Measurements from ENCODE around the gene CEBPB. TPM values are rescaled to one million over a fixed set of nuclear protein-coding genes. Genes with fewer than 3 reads are reported as not detected.

CEBPB gene
- total RNA-seq, 6 experiments from 2014 or later: 130 to 182 (median 152) TPM

DNA sequence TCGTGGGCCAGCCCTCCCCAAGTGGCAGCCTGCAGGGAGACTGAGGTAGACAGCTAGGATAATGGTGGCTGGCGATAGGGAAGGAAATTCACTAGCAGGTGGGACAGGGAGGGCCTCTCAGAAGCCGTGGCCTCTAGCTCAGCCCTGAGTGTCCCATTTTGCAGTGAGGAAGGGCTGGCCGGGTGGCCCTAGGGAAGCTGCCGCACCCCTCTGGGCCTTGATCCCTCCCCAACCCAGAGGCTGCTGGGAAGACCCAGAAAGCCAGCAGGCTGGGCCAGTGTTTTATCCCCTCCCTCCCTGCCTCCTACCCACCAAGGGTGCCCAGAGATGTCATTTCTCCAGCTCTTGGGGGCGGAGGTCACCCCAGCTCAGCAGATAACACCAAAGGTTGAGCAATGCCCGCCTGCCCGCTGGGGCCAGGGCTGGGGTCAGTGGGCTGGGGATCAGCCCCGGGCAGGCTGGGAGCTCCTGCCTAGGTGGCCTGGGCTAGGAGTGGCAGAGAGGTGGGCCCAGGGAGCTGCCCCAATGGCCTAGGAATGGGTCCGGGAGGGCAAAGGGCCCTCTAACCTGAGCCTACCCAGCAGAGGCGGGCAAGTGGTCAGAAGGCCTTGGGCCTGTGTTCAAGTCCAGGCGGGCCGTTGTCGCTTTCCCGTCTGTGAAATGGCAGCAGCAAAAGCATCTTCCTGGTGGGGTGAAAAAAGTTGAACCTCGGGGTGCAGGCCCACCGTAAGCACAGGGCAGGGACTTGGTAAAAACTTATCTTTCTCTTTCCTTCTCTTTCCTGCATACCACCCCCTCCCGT, 1.6 kb upstream of the CEBPB start:
- Histone ChIP-seq H3K36me3 (peaks cover 0 to 13% (median 7%) of the 10 kb centered on the region in 4 donors), H3K27me3 (no peaks in the 10 kb centered on the region), H3K9me3 (no peaks in the 10 kb centered on the region), H3K4me3 (peak overlapping the region in 2 of 3 donors; percentile 85 to 88), H3K4me1 (peaks cover 0 to 34% (median 14%) of the 10 kb centered on the region in 4 donors), H3K27ac (peak overlapping the region; percentile 98)
- ATAC-seq: peak; percentile 39 to 71 (median 58)
- TF ChIP-seq, protein P1, sequence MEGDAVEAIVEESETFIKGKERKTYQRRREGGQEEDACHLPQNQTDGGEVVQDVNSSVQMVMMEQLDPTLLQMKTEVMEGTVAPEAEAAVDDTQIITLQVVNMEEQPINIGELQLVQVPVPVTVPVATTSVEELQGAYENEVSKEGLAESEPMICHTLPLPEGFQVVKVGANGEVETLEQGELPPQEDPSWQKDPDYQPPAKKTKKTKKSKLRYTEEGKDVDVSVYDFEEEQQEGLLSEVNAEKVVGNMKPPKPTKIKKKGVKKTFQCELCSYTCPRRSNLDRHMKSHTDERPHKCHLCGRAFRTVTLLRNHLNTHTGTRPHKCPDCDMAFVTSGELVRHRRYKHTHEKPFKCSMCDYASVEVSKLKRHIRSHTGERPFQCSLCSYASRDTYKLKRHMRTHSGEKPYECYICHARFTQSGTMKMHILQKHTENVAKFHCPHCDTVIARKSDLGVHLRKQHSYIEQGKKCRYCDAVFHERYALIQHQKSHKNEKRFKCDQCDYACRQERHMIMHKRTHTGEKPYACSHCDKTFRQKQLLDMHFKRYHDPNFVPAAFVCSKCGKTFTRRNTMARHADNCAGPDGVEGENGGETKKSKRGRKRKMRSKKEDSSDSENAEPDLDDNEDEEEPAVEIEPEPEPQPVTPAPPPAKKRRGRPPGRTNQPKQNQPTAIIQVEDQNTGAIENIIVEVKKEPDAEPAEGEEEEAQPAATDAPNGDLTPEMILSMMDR (IDR thresholded peaks at IDR 0.05): no peak
- peak; percentile 84 for TF ChIP-seq POLR2A (IDR thresholded peaks at IDR 0.05)
- DNase-seq: peak; percentile 90 to 98 (median 98)
- intact Hi-C loops (cut with DNase I): loop anchor here (5.0 to 10.0 kb wide), 3 partner anchors 213 to 396 kb away; no protein-coding TSS in a partner anchor
- 46% methylated on average over 4 of the region's 18 CpGs for WGBS (ENCODE audit: insufficient coverage, low coverage, low lambda C conversion rate, missing lambda C conversion rate)

DNA sequence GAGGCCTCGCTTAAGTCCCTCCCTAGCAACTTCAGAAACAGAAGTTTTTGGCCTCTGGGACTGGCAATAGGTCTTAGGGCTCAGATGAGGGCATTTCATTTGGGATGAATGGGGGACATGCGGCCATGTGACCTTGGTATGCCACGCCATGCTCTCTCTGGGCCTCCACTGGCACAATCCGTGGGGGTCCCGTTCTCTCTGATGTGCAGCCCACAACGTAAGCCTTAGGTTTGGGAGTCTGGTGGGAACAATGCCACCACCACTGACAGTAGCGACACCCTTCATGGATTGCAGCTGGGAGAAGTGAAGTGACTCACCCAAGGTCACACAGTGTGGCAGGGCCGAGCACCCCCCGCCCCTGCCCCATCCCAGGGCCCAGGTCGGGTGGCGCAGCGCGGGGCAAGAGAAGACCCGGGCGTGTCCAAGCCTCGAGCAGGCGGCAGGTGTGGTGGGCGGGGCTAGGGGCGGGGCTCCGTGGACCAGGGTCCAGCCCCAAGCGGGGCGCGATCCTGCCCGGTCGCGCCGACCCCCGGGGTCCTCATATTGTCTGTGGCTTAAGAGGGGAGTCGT, 864 bp upstream of the CEBPB start:
- 22% methylated on average over 8 of the region's 29 CpGs for WGBS (ENCODE audit: insufficient coverage, low coverage, low lambda C conversion rate, missing lambda C conversion rate)
- peak; percentile 89 to 93 (median 89) for DNase-seq
- ATAC-seq: peak; percentile 28 to 54 (median 36)
- peak overlapping the region; percentile 98 for H3K27ac ChIP-seq
- intact Hi-C loops (cut with DNase I): loop anchor here (5.0 to 10.0 kb wide), 6 partner anchors 118 to 395 kb away; no protein-coding TSS in a partner anchor
- H3K36me3 ChIP-seq: peaks cover 0 to 13% (median 7%) of the 10 kb centered on the region in 4 donors
- peak overlapping the region; percentile 67 to 88 (median 85) for H3K4me3 ChIP-seq
- no peaks in the 10 kb centered on the region for H3K27me3 ChIP-seq
- H3K4me1 ChIP-seq: peaks cover 0 to 34% (median 14%) of the 10 kb centered on the region in 4 donors
- no peak for TF ChIP-seq POLR2A (IDR thresholded peaks at IDR 0.05)
- TF ChIP-seq, protein P1 (IDR thresholded peaks at IDR 0.05): no peak
- H3K9me3 ChIP-seq: no peaks in the 10 kb centered on the region

DNA sequence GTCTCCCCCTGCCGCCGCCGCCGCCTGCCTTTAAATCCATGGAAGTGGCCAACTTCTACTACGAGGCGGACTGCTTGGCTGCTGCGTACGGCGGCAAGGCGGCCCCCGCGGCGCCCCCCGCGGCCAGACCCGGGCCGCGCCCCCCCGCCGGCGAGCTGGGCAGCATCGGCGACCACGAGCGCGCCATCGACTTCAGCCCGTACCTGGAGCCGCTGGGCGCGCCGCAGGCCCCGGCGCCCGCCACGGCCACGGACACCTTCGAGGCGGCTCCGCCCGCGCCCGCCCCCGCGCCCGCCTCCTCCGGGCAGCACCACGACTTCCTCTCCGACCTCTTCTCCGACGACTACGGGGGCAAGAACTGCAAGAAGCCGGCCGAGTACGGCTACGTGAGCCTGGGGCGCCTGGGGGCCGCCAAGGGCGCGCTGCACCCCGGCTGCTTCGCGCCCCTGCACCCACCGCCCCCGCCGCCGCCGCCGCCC, 474 bp downstream of the CEBPB start:
- H3K4me3 ChIP-seq: peak overlapping the region; percentile 67 to 88 (median 85)
- H3K4me1 ChIP-seq: peaks cover 0 to 34% (median 14%) of the 10 kb centered on the region in 4 donors
- H3K27ac ChIP-seq: peak overlapping the region; percentile 98
- H3K9me3 ChIP-seq: no peaks in the 10 kb centered on the region
- no peaks in the 10 kb centered on the region for H3K27me3 ChIP-seq
- peak; percentile 75 to 82 (median 77) for DNase-seq
- peak in 1 of 4 donors; percentile 0 for ATAC-seq
- TF ChIP-seq POLR2A (IDR thresholded peaks at IDR 0.05): peak; percentile 21
- TF ChIP-seq, protein P1 (IDR thresholded peaks at IDR 0.05): no peak
- 0% methylated on average over 6 of the region's 69 CpGs for WGBS (ENCODE audit: insufficient coverage, low coverage, low lambda C conversion rate, missing lambda C conversion rate)
- H3K36me3 ChIP-seq: peaks cover 0 to 13% (median 7%) of the 10 kb centered on the region in 4 donors
- intact Hi-C loops (cut with DNase I): loop anchor here (5.0 kb wide), 3 partner anchors 116 to 386 kb away; no protein-coding TSS in a partner anchor

DNA sequence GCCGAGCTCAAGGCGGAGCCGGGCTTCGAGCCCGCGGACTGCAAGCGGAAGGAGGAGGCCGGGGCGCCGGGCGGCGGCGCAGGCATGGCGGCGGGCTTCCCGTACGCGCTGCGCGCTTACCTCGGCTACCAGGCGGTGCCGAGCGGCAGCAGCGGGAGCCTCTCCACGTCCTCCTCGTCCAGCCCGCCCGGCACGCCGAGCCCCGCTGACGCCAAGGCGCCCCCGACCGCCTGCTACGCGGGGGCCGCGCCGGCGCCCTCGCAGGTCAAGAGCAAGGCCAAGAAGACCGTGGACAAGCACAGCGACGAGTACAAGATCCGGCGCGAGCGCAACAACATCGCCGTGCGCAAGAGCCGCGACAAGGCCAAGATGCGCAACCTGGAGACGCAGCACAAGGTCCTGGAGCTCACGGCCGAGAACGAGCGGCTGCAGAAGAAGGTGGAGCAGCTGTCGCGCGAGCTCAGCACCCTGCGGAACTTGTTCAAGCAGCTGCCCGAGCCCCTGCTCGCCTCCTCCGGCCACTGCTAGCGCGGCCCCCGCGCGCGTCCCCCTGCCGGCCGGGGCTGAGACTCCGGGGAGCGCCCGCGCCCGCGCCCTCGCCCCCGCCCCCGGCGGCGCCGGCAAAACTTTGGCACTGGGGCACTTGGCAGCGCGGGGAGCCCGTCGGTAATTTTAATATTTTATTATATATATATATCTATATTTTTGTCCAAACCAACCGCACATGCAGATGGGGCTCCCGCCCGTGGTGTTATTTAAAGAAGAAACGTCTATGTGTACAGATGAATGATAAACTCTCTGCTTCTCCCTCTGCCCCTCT, 1.1 kb downstream of the CEBPB start:
- WGBS (ENCODE audit: insufficient coverage, low coverage, low lambda C conversion rate, missing lambda C conversion rate): 0% methylated on average over 10 of the region's 96 CpGs
- ATAC-seq (no peak), DNase-seq (peak; percentile 59 to 72 (median 62))
- Histone ChIP-seq H3K9me3 (no peaks in the 10 kb centered on the region), H3K36me3 (peaks cover 0 to 13% (median 7%) of the 10 kb centered on the region in 4 donors), H3K4me1 (peaks cover 0 to 29% (median 13%) of the 10 kb centered on the region in 4 donors), H3K27ac (peak overlapping the region; percentile 98), H3K27me3 (no peaks in the 10 kb centered on the region), H3K4me3 (peak overlapping the region; percentile 67 to 88 (median 85))
- intact Hi-C loops (cut with DNase I): loop anchor here (5.0 kb wide), 3 partner anchors 116 to 386 kb away; no protein-coding TSS in a partner anchor
- TF ChIP-seq POLR2A (IDR thresholded peaks at IDR 0.05): peak; percentile 40
- TF ChIP-seq, protein P1 (IDR thresholded peaks at IDR 0.05): peak in 3 of 4 donors; percentile 16 to 41 (median 39)
